ENCODE measurements around the gene MEIOC. TPM values are rescaled to one million over a fixed set of nuclear protein-coding genes. Genes with fewer than 3 reads are reported as not detected.

MEIOC gene
- total RNA-seq, 1 experiment from 2014 or later, result 5.0 TPM

GRCh38 chr17:44661835-44662234, 5.6 kb downstream of the MEIOC start:
- no peak for TF ChIP-seq JUN (CRISPR knock-in tag; IDR thresholded peaks at IDR 0.05)
- no peak for TF ChIP-seq ZNF416 (CRISPR knock-in tag; IDR thresholded peaks at IDR 0.05)
- TF ChIP-seq, protein P1, sequence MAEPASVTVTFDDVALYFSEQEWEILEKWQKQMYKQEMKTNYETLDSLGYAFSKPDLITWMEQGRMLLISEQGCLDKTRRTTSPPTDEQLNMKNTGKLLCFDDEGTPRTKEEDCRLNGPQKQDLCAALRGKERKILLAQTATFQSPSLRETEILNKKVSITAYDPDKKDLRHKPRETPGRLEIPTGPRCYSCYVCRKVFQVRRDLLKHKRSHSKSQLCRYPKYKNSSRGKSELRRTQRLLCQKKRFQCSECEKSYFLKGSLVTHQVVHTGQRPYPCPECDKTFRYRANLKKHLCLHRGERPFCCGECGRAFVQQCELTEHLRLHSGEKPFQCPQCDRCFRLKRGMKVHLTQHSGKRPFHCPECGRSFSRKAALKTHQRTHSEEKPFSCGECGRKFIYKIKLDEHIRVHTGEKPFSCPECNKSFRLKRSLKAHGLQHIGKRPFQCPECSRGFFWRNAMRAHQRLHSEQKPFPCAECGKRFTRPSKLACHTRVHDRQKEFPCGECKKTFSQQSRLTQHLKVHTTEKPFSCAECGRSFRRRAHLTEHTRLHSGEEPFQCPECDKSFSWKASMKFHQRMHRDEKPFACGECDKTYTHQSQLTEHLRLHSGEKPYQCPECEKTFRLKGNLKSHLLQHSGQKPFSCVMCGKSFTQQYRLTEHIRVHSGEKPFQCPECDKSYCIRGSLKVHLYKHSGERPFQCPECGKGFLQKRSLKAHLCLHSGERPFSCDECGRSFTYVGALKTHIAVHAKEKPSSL (CRISPR knock-in tag; conservative IDR thresholded peaks at IDR 0.05), result no peak
- no peak for TF ChIP-seq FOXP1 (CRISPR knock-in tag; IDR thresholded peaks at IDR 0.05; ENCODE audit: borderline replicate concordance)
- TF ChIP-seq CREB1 (CRISPR knock-in tag; IDR thresholded peaks at IDR 0.05), result no peak
- no peak for TF ChIP-seq HMGA2 (CRISPR knock-in tag; IDR thresholded peaks at IDR 0.05)
- TF ChIP-seq ZNF232 (CRISPR knock-in tag; IDR thresholded peaks at IDR 0.05), result no peak
- TF ChIP-seq, protein P2, sequence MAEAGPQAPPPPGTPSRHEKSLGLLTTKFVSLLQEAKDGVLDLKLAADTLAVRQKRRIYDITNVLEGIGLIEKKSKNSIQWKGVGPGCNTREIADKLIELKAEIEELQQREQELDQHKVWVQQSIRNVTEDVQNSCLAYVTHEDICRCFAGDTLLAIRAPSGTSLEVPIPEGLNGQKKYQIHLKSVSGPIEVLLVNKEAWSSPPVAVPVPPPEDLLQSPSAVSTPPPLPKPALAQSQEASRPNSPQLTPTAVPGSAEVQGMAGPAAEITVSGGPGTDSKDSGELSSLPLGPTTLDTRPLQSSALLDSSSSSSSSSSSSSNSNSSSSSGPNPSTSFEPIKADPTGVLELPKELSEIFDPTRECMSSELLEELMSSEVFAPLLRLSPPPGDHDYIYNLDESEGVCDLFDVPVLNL (CRISPR knock-in tag; IDR thresholded peaks at IDR 0.05; ENCODE audit: borderline replicate concordance, low read depth), result no peak
- TF ChIP-seq, protein P3, sequence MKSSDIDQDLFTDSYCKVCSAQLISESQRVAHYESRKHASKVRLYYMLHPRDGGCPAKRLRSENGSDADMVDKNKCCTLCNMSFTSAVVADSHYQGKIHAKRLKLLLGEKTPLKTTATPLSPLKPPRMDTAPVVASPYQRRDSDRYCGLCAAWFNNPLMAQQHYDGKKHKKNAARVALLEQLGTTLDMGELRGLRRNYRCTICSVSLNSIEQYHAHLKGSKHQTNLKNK (CRISPR knock-in tag; IDR thresholded peaks at IDR 0.05), result no peak
- TF ChIP-seq ZNF317 (CRISPR knock-in tag; IDR thresholded peaks at IDR 0.05; ENCODE audit: borderline replicate concordance, low read depth), result no peak
- TF ChIP-seq NFATC4 (CRISPR knock-in tag; IDR thresholded peaks at IDR 0.05), result no peak
- no peak for TF ChIP-seq ETV6 (CRISPR knock-in tag; IDR thresholded peaks at IDR 0.05)
- no peak for TF ChIP-seq ARID4B (CRISPR knock-in tag; IDR thresholded peaks at IDR 0.05; ENCODE audit: borderline replicate concordance)
- no peak for TF ChIP-seq MAX (CRISPR knock-in tag; IDR thresholded peaks at IDR 0.05)
- TF ChIP-seq, protein P4, sequence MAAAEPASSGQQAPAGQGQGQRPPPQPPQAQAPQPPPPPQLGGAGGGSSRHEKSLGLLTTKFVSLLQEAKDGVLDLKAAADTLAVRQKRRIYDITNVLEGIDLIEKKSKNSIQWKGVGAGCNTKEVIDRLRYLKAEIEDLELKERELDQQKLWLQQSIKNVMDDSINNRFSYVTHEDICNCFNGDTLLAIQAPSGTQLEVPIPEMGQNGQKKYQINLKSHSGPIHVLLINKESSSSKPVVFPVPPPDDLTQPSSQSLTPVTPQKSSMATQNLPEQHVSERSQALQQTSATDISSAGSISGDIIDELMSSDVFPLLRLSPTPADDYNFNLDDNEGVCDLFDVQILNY (CRISPR knock-in tag; IDR thresholded peaks at IDR 0.05), result no peak
- TF ChIP-seq ZNF219 (CRISPR knock-in tag; IDR thresholded peaks at IDR 0.05; ENCODE audit: borderline replicate concordance), result no peak
- no peak for TF ChIP-seq GRHL2 (CRISPR knock-in tag; IDR thresholded peaks at IDR 0.05; ENCODE audit: insufficient replicate concordance, severe bottlenecking)
- peaks cover 21% of the 10 kb centered on the region for H3K27me3 Mint-ChIP-seq (ENCODE audit: low read depth)
- H3K9me3 Mint-ChIP-seq, result no peaks in the 10 kb centered on the region
- DNase-seq (ENCODE audit: low spot score) (no peak), ATAC-seq (no peak)
- H3K4me1 Mint-ChIP-seq, result peaks cover 3% of the 10 kb centered on the region
- no peak overlapping the region for H3K27ac Mint-ChIP-seq
- CTCF ChIA-PET, result interaction anchor here (0.6 to 1.3 kb wide), 2 partner anchors 128 to 216 kb away, joined by 3 read pairs; no protein-coding TSS in a partner anchor
- POLR2A ChIA-PET, result no interaction called here
- H3K36me3 Mint-ChIP-seq, result peaks cover 3% of the 10 kb centered on the region
- H3K4me3 Mint-ChIP-seq, result no peak overlapping the region

Data from WTC11 (cell line).